Caco-2 (cell line): ENCODE results near the gene AHCY. TPM values are rescaled to one million over a fixed set of nuclear protein-coding genes. Genes with fewer than 3 reads are reported as not detected.

ENCODE experiments used
- BruUV-seq: library from RNA; stranded (reverse); fragments of 400-500 nt; replicated peaks from 2 replicates; lab custom pipeline; 2021; lab: Mats Ljungman, UMichigan
- CTCF ChIA-PET: fragments of 300-600 bp; sonication (Branson Sonifier 250); formaldehyde crosslinking; loops from one replicate; lab custom pipeline; 2022; ENCODE audit warnings: antibody characterized with exemption; lab: Charles Lee
- POLR2A ChIA-PET: fragments of 300-600 bp; sonication (Branson Sonifier 250); formaldehyde crosslinking; loops from one replicate; lab custom pipeline; 2022; ENCODE audit warnings: antibody characterized with exemption; lab: Charles Lee
- DNase-seq, 2 experiments: peaks; one replicate each; pipeline versions ENCODE4 v3.0.0 to v3.0.0-alpha.2; 2020 to 2022
- H3K27me3 ChIP-seq: replicated peaks from 2 replicates; pipeline ENCODE4 v1.6.0; 2011; ENCODE audit warnings: low read length; ENCODE audit not compliant: control insufficient read depth, insufficient read depth
- H3K36me3 ChIP-seq: 2 replicates; pipeline ENCODE4 v1.5.1; 2011; ENCODE audit warnings: low read length; ENCODE audit not compliant: control insufficient read depth, insufficient read depth
- H3K4me1 ChIP-seq: fragments of 250-450 bp; sonication (Bioruptor Pico); 2 replicates; pipeline ENCODE4 v1.5.1; 2020; ENCODE audit warnings: mild to moderate bottlenecking
- H3K4me3 ChIP-seq: 2 replicates; pipeline ENCODE4 v1.5.1; 2011; ENCODE audit warnings: low read depth, mild to moderate bottlenecking, control low read depth, low read length
- H3K9me3 ChIP-seq: fragments of 250-450 bp; sonication (Bioruptor Pico); 2 replicates; pipeline ENCODE4 v1.5.1; 2020; ENCODE audit warnings: mild to moderate bottlenecking, moderate library complexity
- H3K27ac Mint-ChIP-seq: one replicate; pipeline ENCODE4 v1.8.0; 2022; ENCODE audit warnings: mixed read lengths; ENCODE audit not compliant: unreplicated experiment
- H3K27me3 Mint-ChIP-seq: one replicate; pipeline ENCODE4 v1.8.0; 2022; ENCODE audit warnings: mixed read lengths; ENCODE audit not compliant: insufficient read depth, unreplicated experiment
- H3K36me3 Mint-ChIP-seq: one replicate; pipeline ENCODE4 v1.8.0; 2022; ENCODE audit warnings: mild to moderate bottlenecking, mixed read lengths; ENCODE audit not compliant: insufficient read depth, unreplicated experiment
- H3K4me1 Mint-ChIP-seq: one replicate; pipeline ENCODE4 v1.8.0; 2022; ENCODE audit warnings: low read depth, mixed read lengths; ENCODE audit not compliant: unreplicated experiment
- H3K4me3 Mint-ChIP-seq: one replicate; pipeline ENCODE4 v1.8.0; 2022; ENCODE audit warnings: mild to moderate bottlenecking, moderate library complexity, mixed read lengths; ENCODE audit not compliant: unreplicated experiment
- H3K9me3 Mint-ChIP-seq: one replicate; pipeline ENCODE4 v1.8.0; 2022; ENCODE audit warnings: mixed read lengths; ENCODE audit not compliant: unreplicated experiment
- CTCF ChIP-seq, 2 experiments: fragments of 200-600 bp in 1 of 2; IDR thresholded peaks; 1 replicate in 1 of 2; 2 replicates in 1 of 2; pipeline versions ENCODE4 v1.5.1 to v1.8.0; 2011 to 2022; ENCODE audit warnings: antibody characterized with exemption in 1 of 2, control low read depth in 1 of 2, inconsistent platforms in 1 of 2, low read depth in 1 of 2, low read length in 1 of 2, mild to moderate bottlenecking in 1 of 2, moderate library complexity in 1 of 2; ENCODE audit not compliant: insufficient read depth in 1 of 2, severe bottlenecking in 1 of 2, unreplicated experiment in 1 of 2
- intact Hi-C: fragments of 100-400 bp; cut with micrococcal nuclease; formaldehyde crosslinking; loops from one replicate; pipeline ENCODE4 v1.10.0; 2022; ENCODE audit not compliant: unreplicated experiment
- total RNA-seq: library from RNA; stranded (reverse); gene quantifications from 2 replicates; pipeline ENCODE4 v1.2.3, GENCODE V29; 2022

The AHCY gene
- total RNA-seq, 1 experiment from 2014 or later: 665 TPM

- H3K9me3 Mint-ChIP-seq: no peaks in the 10 kb centered on the region
- BruUV-seq: no TSS peak
- H3K4me3 Mint-ChIP-seq: no peak overlapping the region
- TF ChIP-seq CTCF (IDR thresholded peaks at IDR 0.05; ENCODE audit: insufficient read depth in 1 of 2, low read depth in 1 of 2, low read length in 1 of 2, severe bottlenecking in 1 of 2, unreplicated experiment in 1 of 2): no peak
- no peaks in the 10 kb centered on the region for H3K27me3 ChIP-seq
- H3K36me3 ChIP-seq: no peaks in the 10 kb centered on the region
- H3K9me3 ChIP-seq: no peaks in the 10 kb centered on the region
- no peaks in the 10 kb centered on the region for H3K4me1 Mint-ChIP-seq
- no peaks in the 10 kb centered on the region for H3K36me3 Mint-ChIP-seq
- POLR2A ChIA-PET: interaction anchor here (0.6 kb wide), 2 partner anchors 57 to 270 kb away, joined by 4 to 6 read pairs; no protein-coding TSS in a partner anchor
- no peak overlapping the region for H3K4me3 ChIP-seq
- no peak overlapping the region for H3K27ac Mint-ChIP-seq
- intact Hi-C loops: no loop called here
- DNase-seq: no peak
- CTCF ChIA-PET: interaction anchor here (0.9 to 1.1 kb wide), 2 partner anchors 128 to 451 kb away, joined by 3 read pairs; no protein-coding TSS in a partner anchor
- H3K27me3 Mint-ChIP-seq: no peaks in the 10 kb centered on the region
- peaks cover 7% of the 10 kb centered on the region for H3K4me1 ChIP-seq
Measured at GRCh38 chr20:34318609-34319443, 15.7 kb upstream of the AHCY start.

- peaks cover 5% of the 10 kb centered on the region for H3K4me1 Mint-ChIP-seq
- H3K27me3 Mint-ChIP-seq: no peaks in the 10 kb centered on the region
- H3K36me3 ChIP-seq: no peaks in the 10 kb centered on the region
- no peak overlapping the region for H3K4me3 ChIP-seq
- H3K9me3 Mint-ChIP-seq: no peaks in the 10 kb centered on the region
- no peaks in the 10 kb centered on the region for H3K36me3 Mint-ChIP-seq
- POLR2A ChIA-PET: no interaction called here
- H3K27me3 ChIP-seq: no peaks in the 10 kb centered on the region
- peaks cover 13% of the 10 kb centered on the region for H3K4me1 ChIP-seq
- H3K9me3 ChIP-seq: no peaks in the 10 kb centered on the region
- H3K4me3 Mint-ChIP-seq: no peak overlapping the region
- BruUV-seq: no TSS peak
- no peak overlapping the region for H3K27ac Mint-ChIP-seq
- CTCF ChIA-PET: no interaction called here
- DNase-seq: no peak
- no peak for TF ChIP-seq CTCF (IDR thresholded peaks at IDR 0.05; ENCODE audit: insufficient read depth in 1 of 2, low read depth in 1 of 2, low read length in 1 of 2, severe bottlenecking in 1 of 2, unreplicated experiment in 1 of 2)
- intact Hi-C loops: no loop called here
Measured at GRCh38 chr20:34316196-34316814, 13.2 kb upstream of the AHCY start.

GRCh38 chr20:34315236-34315635, 12.1 kb upstream of the AHCY start:
- Histone ChIP-seq H3K36me3 (no peaks in the 10 kb centered on the region), H3K9me3 (no peaks in the 10 kb centered on the region), H3K4me1 (peaks cover 23% of the 10 kb centered on the region), H3K27me3 (no peaks in the 10 kb centered on the region), H3K4me3 (no peak overlapping the region)
- BruUV-seq: no TSS peak
- H3K4me3 Mint-ChIP-seq: no peak overlapping the region
- no peaks in the 10 kb centered on the region for H3K27me3 Mint-ChIP-seq
- peaks cover 10% of the 10 kb centered on the region for H3K36me3 Mint-ChIP-seq
- ChIA-PET CTCF (interaction anchor here (0.6 to 1.2 kb wide), 2 partner anchors 13 to 49 kb away, joined by 3 to 4 read pairs; partner anchors contain the start of gene AHCY), POLR2A (no interaction called here)
- no peaks in the 10 kb centered on the region for H3K9me3 Mint-ChIP-seq
- H3K27ac Mint-ChIP-seq: no peak overlapping the region
- no peak for DNase-seq
- H3K4me1 Mint-ChIP-seq: peaks cover 14% of the 10 kb centered on the region
- TF ChIP-seq CTCF (IDR thresholded peaks at IDR 0.05; ENCODE audit: insufficient read depth in 1 of 2, low read depth in 1 of 2, low read length in 1 of 2, severe bottlenecking in 1 of 2, unreplicated experiment in 1 of 2): no peak
- intact Hi-C loops: no loop called here
